Measurements from ENCODE around the gene DUS1L.

DUS1L gene

DNA sequence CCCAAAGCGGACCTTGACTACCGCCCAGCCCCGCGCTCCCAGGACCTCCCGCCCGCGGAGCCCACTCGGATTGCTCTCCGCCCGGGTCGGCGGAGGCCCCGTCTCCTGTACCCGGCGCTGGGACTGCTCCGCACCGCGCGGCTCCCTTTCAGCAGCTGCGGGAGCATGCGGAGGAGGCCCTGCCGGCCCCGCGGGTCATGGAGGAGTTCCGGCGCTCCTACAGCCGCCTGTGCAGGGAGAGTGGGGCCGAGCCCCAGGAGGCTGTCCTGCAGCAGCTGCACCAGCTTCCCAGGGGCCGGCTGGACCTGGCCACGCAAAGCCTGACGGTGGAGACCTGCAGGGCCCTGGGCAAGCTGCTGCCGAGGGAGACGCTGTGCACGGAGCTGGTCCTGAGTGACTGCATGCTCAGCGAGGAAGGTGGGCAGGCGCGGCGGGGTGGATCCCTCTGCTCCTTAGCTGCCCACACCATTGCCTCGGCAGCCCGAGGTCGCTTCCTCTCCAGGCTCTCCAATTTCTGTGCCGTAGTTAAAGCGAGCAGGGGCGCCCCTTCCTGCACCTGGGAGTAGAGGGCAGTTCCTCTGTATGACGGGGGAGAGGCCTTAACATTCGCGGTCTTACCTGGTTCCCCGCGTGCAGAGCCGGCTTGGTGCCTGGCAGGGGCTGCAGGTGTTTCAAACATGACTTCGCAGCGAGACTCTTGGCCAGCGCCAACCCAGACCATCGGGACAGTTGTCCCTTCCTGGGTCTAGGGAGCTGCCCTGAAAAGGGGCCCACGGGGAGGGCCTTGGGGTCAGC lies 42.0 kb downstream of the DUS1L start:
- DNase-seq (ENCODE audit: low read depth, low spot score): no peak

DNA sequence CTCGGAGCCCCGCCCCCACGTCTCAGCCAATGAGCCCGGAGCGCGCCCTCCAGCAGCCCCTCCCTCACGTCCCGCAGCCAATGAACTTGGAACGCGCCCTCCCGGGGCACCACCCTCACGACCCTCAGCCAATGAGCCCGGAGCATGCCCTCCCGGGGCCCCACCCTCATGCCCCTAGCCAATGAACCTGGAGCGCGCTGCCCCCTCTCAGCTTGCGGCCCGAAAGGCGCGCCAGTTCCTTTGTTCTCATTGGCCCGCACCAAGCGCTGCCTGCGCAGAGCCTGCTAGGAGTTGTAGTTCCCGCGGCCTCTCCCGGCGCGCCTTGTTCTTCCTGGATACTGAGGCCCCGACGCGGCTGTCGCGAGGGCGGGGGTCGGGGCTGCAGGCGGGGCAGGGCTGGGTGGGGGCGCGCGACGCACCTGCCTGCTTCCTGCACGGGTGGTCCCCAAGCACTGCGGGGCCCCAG lies 42.6 kb downstream of the DUS1L start, which contains the start of gene LRRC45:
LRRC45 (plus strand) TSS at position 325 of the 466 bp plus-strand sequence. CDS start 339 bp downstream, outside the sequence.
- peak; percentile 100 for DNase-seq (ENCODE audit: low read depth, low spot score)

DNA sequence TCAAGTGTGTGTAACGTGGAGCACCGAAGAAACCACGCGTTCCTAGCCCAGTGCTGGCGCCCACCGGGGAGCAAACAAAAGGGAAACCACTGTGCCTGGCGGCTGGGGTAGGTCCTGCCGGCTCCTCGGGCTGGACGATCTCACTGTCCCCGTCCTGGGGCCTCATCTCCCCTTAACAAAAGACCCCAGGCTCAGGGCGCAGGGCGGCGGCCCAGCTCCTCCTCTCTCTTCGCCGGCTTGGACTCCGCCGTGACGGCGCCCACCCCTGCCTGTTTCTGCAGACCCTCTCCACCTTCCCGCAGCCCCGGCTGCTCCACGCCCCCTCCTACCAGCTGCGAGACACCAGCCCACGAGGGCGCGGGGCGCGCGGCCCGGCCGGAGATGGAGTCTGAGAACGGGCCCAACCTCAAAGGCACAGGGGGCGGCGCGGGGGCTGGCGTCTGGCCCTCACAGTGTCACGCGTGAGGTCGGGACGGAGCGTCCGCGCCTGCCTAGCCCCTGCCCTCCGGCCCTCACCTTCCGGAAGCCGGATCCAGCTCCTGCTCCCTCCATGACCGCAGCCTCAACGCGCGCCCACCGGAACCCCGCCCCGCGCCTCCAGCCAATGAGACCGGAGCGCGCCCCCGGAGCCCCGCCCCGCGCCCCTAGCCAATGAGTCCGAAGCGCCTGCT lies 43.2 kb downstream of the DUS1L start, which contains the start of gene CENPX:
CENPX (minus strand) TSS at position 569 of the 671 bp plus-strand sequence; CDS start at position 552, 17 bp downstream.
- DNase-seq (ENCODE audit: low read depth, low spot score): no peak

DNA sequence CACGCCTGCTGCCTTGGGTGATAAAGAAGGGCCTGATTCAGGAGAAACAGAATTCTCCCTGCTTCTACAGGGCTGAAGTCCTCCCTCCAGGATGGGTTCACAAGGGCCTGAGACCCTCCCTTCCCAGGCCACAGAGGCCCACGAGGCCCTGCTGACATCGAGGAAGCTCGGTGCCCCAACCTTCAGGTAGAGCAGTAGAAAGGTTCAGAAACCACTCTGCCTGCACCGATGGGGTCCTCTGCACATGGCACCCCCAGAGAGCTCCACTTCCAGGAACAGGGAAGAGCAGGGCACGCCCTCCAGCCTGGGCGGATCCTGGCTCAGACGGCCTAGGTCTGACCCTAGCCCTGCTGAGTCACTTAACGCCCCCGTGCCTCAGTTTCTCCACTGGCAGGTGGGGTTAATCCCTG lies 43.7 kb downstream of the DUS1L start:
- DNase-seq (ENCODE audit: low read depth, low spot score): no peak

DNA sequence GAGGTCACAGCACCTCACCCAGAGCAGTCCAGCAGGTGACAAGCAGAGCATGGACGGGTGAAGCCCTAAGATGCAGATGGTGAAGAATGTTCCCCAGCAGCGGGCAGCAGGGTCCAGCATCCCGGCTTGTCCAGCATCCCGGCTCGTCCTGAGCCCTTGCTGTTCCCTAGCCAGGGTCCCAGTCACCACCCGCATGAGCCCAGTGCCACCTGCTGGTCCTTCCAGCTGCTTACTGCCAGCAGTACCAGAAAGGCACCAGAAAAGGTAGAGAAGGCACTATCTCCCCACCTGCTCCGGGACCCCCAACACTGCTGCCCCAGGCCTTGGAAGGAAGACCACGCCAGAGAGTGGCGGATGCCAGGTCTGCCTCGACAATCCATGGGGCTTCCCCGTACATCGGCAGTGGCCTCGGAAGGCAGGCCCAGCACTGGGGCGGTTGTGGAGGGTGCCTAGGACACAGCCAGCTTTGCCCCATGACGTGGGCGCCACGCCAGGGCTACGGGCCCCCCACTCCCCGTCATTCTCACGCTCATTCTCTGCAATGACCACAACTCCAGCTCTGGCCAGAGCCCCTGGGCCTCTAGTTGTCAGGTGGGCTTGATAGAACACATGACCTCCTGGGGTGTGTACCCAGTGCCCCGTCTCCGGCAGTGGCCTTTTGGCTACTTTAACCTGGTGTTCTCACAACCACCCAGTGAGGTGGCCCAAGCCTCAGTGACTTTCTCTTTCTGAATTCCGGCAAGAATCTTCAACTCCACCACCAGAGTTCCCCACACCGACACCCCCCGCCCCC lies 44.3 kb downstream of the DUS1L start:
- no peak for DNase-seq (ENCODE audit: low read depth, low spot score)

DNA sequence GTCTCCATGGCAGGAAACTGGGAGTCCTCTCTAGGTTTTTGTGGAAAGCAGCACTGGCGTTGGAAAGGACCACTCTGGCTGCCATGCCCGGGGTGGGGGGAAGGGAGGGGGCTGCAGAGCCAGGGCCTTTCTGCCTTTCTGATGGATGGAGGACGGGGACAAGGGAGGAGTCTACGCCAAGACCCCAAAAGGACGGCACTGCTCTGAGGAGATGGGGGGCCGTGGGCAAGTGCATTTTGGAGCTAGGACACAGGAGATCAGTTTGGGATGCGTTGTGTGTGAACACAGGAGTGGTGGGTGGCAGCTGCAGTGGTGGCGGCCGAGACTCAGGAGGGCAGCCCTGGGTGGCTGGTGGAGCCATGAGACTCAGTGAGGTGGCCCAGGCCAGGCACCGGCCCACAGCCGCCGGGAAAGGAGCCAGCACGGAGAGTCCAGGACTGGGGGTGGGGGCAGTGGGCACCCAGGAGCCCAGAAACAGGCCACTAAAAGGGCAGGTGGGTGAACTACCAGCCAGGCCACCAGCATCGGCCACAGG lies 45.0 kb downstream of the DUS1L start:
- DNase-seq (ENCODE audit: low read depth, low spot score): no peak

DNA sequence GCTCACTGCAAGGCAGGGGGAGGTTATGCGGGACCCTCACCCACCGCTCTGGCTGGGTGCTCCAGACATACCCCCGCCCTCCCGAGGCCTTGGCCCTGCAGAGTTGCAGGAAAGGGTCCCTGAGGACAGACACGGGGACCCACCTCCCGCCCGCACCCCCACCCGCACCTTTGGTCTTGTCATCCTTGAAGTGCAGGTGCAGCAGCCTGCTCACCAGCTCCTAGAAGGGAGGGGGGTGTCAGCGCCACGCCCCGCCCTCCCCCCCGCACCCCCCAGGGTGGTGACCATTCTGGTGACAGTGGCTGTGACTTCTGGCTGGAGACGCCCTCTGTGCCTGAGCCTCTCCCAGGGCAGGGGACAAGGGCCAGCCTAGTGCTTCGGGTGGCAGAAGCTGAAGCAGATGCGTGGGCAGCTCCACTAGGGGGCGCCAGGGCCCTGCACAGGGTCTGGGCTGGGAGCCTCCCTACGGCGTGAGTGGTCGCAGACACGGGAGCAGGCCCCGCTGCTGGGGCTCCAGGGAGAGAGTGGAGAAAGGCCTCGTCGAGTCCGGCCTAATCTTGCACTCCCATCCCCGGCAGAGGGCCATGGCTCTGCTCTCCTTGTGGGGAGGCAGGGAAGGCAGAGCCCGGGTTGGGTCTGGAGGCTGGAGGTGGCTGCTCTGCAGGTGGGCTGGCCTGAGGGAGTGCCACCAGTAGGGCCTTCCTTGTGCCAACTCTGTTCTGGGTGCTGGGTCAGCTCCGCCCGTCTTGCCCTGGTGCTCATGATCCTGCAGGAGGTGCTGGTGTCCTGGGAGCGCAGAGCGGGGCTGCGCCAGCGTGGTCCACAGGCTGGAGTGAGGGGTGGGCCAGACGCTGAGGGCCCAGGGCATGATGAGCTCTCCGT lies 45.7 kb downstream of the DUS1L start:
- DNase-seq (ENCODE audit: low read depth, low spot score): peak; percentile 25

DNA sequence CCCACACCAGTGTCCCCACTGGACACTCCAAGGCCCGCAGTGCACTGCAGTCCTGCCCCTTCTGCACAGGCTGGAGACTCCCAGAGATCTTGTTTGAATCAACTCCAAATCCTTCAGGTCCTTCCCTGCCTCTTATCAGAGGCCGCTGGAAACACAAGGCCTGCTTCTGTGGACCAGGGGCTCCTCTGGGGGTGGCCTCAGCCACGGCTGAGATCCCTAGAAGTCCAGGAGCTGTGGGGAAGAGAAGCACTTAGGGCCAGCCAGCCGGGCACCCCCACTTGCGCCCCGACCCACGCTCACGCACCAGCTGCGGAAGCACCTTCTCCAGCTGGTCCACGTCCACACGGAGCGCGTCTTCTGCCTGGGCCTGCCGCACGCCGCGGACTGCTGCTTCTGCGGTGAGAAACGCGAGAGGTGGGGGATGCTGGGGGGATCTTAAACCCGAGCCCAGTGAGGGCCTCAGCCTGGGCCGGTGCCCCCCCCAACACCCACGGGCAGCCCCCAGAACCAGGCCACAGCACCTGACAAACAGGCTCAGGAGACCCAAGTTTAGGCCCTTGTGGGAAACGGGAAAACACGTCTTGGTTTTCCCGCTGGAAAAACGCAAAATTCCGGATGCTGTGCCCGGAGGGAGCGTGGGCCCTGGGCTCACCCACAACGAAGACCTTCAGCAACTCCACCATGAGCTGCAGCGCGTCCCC lies 46.5 kb downstream of the DUS1L start:
- DNase-seq (ENCODE audit: low read depth, low spot score): no peak

DNA sequence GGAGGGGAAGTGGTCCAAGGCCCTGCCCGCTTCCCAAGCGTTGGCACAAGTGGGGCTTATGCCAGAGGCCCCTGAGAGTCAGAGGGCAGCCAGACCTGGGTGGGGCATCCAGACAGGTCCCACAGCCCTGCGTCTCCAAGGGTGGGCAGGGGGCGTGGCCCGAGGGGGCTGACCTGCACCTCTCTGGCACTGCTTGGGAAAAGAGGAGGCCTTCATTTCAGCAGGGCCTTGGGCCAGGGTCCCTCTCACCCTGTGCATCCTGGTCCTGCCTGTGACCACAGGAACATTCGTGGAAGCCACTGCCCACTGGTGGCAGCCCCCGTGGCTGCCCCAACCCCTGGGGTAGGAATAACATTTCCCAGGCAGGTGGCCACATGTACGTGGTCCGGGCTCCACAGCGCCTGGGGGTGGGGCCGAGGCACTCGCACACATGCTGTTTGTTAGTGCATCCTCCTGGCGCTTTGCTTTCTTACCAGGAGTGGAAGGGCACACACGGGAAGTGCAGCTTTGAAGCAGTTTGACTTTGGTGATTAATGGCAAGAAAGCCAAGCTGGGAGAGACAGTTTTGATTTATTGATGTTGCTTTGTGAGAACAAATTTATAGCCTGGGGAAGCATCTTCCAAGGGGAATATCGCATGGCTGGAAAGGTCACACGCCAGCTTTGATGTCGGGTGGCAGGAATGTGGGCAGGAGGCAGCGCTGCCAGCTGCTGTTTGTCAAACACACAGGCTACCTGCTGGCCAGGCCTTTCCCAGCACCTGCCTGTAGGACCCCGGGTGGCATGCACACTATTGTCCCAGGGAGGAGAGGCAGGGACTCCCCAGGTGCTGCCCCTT lies 47.2 kb downstream of the DUS1L start:
- DNase-seq (ENCODE audit: low read depth, low spot score): no peak

DNA sequence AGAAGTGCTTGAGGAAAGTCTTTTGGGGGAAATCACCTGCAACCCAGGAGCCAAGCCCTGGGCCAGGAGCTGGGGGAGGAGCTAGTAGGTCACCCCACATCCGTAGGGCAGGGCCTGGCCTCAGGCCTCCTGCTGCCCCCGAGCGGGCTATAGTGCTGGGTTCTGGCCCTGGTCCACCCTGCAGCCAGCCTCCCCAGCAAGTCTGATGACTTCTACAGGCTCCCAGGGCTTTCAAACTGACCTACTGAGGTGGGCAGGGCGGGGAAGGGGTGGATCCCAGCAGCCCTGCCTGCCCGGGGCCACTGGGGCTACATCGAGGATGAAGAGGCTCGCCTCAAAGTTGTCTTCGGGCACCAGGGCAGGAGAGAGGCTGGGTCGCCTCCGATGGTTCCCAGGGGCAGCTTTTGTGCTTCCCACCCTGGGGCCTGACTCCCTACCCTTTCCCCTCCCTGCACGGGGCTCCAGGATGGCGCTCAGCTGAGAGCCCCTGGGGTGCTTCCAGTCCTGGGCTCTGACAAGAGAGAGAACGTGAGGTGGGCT lies 47.9 kb downstream of the DUS1L start:
- DNase-seq (ENCODE audit: low read depth, low spot score): no peak

DNA sequence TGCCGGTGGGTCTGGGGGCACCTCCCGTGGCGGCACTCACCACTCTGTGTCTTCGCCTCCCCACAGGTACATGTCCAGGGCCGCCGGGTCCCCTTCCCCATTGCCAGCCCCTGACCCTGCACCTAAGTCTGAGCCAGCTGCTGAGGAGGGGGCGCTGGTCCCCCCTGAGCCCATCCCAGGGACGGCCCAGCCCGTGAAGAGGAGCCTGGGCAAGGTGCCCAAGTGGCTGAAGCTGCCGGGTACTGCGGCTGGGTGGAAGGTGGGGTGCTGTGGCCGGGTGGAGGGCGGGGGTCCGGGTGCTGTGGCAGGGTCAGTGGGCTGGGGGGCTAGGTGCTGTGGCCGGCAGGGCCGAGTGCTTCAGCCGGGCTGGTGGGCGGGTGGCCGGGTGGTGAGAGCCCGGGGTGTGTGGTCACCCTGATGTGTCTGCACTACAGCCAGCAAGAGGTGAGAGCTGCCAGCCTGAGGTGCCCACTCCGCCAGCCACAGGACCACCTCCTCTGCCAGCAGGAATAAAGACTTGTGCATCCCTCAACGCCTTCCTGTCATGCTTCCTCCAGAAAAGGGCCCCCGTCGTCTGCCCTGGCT lies 48.6 kb downstream of the DUS1L start:
- no peak for DNase-seq (ENCODE audit: low read depth, low spot score)

DNA sequence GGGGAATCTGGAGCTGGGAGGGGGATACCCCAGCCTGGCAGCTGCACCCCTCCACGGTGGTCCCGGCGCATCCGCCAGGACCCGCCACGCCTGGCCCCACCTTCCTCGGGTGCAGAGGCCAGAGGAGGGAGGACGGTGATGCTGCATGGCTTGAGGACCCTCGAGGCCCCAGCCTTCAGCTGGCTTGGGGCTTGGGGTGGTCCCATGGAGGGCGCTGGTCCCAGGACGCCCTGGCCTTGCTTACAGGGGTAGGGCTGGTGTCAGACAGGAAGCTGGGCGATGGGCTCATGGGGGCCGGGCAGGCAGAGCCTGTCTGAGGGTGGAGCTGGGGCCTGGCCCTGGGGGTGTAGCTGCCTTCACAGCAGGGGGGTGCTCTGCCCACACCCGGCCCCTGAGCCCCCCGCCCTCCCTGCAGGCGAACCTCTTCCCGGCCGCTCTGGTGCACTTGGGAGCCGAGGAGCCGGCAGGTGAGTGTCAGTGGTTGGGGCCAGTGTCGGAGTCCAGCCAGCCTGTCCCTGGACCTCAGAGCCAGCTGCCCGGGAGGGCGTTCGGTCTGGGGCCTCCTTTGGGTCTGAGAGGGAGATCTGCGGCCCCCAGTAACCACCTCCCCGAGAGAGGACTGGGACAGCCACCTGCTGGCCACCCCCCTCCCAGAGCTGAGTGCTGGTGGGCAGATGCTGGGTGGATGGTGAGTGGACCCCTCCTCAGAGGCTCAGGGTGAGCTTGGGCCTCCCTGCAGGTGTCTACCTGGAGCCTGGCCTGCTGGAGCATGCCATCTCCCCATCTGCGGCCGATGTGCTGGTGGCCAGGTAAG lies 49.3 kb downstream of the DUS1L start:
- no peak for DNase-seq (ENCODE audit: low read depth, low spot score)

DNA sequence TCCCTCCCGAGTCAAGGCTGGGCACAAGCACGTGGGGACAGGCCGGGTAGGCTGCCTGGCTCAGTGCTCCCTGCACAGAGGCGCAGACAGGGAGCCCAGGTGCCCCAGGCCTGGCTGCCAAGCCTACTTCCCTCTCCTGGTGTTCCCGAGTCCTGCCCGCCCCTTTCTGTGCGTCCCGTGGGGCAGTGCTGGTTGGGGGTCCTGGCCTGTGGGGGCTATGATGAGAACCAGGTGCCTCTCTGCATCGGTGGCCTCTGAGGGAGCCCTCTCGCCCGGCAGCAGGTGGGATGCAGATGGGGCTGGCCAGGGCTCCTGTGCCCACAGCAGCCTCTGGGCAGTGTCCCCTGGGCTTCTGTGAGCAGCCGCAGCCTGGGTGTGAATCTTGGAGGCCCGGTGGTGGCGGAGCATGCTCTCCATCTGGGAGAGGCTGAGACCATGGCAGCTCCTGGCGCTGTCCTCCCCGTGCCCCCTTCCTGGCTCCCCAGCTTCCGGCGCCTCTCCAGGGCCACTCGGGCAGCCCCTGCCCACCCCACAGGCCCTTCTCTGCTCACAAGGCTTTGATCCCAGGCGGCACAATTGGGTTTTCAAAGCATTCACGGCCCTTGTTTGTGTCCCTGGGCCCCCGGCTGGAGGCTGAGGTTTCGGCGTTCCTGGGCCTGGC lies 50.2 kb downstream of the DUS1L start:
- DNase-seq (ENCODE audit: low read depth, low spot score): no peak

DNA sequence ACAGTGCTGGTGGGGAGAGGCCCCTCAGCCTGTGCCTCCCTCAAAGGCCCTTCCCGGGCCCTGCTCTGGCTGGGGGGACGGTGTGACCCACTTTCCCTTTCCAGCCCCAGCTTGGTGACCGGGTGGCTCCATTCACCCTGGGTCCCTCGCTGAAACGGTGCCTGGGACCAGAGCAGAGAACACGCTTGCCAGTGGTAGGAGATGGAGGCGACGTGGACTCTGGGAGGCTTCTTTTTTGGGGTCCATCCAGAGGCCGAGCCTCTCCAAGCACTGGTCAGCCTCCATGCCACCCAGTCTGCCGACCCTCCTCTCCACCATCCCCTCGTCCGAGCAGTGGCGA lies 50.7 kb downstream of the DUS1L start:
- DNase-seq (ENCODE audit: low read depth, low spot score): no peak

DNA sequence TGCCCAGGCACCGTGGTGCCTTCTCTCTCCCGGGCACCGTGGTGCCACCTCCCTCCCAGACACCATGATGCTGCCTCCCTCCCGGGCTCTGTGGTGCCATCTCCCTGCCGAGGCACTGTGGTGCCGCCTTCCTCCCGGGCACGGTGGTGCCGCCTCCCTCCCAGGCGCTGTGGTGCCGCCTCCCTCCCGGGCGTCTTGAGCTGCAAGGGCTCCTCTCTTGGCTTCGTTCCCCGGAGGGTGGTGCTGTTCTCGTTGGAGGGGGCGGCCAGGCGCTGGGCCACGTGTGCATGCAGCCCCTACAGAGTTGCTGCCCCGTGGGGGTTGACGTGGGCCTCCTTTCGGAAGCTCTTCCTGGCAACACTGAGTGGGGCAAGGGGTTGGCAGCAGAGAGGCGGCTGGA lies 51.2 kb downstream of the DUS1L start:
- no peak for DNase-seq (ENCODE audit: low read depth, low spot score)

DNA sequence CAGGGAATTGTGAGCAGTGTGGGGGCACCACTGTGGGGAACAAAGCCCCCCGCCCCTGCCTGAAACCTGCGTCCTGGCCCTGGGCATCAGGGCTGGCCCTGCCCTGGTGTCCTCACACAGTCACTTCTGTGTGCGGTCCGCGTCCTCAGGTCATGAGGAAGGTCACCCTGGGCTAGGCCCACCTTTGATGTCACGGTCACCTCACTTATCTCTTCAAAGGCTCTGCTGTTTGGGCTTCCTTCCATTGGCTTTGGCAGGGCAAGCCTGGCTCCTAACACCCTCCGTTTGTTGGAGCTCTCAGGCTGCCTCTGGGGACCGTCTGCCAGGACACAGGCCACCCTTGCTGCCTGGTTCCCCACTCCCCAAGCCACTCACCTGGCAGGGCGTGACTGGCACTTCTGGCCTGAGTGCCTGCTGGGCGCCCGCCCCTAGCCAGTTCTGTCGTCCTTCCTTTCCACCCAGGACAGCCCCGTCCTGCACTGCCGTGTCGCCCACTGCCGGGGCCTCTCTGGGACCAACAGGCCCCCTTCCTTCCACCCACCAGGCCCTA lies 51.8 kb downstream of the DUS1L start:
- no peak for DNase-seq (ENCODE audit: low read depth, low spot score)

DNA sequence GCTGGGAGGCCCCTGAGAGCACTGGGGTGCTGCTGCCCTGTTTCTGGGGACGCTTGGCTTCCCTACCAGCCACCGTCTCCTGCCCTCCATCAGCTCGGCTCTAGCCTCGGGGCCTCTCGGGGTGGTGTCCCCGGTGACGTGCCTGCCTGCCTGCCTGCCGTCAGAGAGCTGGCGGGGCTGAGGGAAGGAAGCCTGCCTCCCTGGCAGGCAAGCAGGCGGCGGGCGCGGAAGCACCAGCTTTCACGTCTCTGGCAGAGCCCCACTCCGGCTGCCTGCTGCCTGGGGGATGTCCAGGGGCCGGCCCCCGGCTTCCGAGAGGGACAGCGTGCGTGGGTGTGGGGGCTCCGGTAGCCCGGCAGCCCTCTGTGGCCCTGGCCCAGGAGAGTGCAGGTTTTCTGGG lies 52.3 kb downstream of the DUS1L start:
- DNase-seq (ENCODE audit: low read depth, low spot score): no peak

All from activated naive CD8-positive, alpha-beta T cell treated with anti-CD3 and anti-CD28 coated beads, Interleukin-2, amount 50 U/mL, for 16 hours (primary cell).